Measurements from ENCODE around the gene GATAD2B. TPM values are rescaled to one million over a fixed set of nuclear protein-coding genes. Genes with fewer than 3 reads are reported as not detected.

Gene GATAD2B
- total RNA-seq, 1 donor from 2014 or later = 30.1 TPM

- peak; percentile 85 for ATAC-seq (ENCODE audit: poor library complexity)
- intact Hi-C loops (cut with DNase I) = no loop called here
- no peak for DNase-seq
Measured at GRCh38 chr1:153805042-153805745, 117.6 kb downstream of the GATAD2B start.

GRCh38 chr1:153804112-153804511 is 118.7 kb downstream of the GATAD2B start:
- intact Hi-C loops (cut with DNase I) = no loop called here
- no peak for ATAC-seq (ENCODE audit: poor library complexity)
- no peak for DNase-seq

- no peak for DNase-seq
- ATAC-seq (ENCODE audit: poor library complexity) = no peak
- intact Hi-C loops (cut with DNase I) = no loop called here
Measured at GRCh38 chr1:153803470-153804056, 119.2 kb downstream of the GATAD2B start.

GRCh38 chr1:153801786-153802697 is 120.7 kb downstream of the GATAD2B start:
- intact Hi-C loops (cut with DNase I) = no loop called here
- ATAC-seq (ENCODE audit: poor library complexity) (no peak), DNase-seq (no peak)

GRCh38 chr1:153801028-153801625 is 121.6 kb downstream of the GATAD2B start:
- intact Hi-C loops (cut with DNase I) = no loop called here
- ATAC-seq (ENCODE audit: poor library complexity) (no peak), DNase-seq (no peak)

- ATAC-seq (ENCODE audit: poor library complexity) (no peak), DNase-seq (no peak)
- intact Hi-C loops (cut with DNase I) = no loop called here
Measured at GRCh38 chr1:153800516-153800915, 122.3 kb downstream of the GATAD2B start.

GRCh38 chr1:153799566-153800465 is 123.0 kb downstream of the GATAD2B start:
- no peak for DNase-seq
- no peak for ATAC-seq (ENCODE audit: poor library complexity)
- intact Hi-C loops (cut with DNase I) = loop anchor here (5.0 kb wide), 2 partner anchors 147 to 187 kb away; partner anchors contain the start of genes DENND4B and RAB13

- DNase-seq = no peak
- intact Hi-C loops (cut with DNase I) = loop anchor here (5.0 kb wide), 2 partner anchors 148 to 188 kb away; partner anchors contain the start of genes DENND4B and RAB13
- ATAC-seq (ENCODE audit: poor library complexity) = no peak
Measured at GRCh38 chr1:153799016-153799415, 123.8 kb downstream of the GATAD2B start.

GRCh38 chr1:153798468-153798780 is 124.3 kb downstream of the GATAD2B start:
- ATAC-seq (ENCODE audit: poor library complexity) (no peak), DNase-seq (no peak)
- intact Hi-C loops (cut with DNase I) = loop anchor here (5.0 kb wide), 2 partner anchors 149 to 189 kb away; partner anchors contain the start of genes DENND4B and RAB13

GRCh38 chr1:153796786-153797659 is 125.7 kb downstream of the GATAD2B start:
- ATAC-seq (ENCODE audit: poor library complexity) (peak; percentile 81), DNase-seq (peak; percentile 76)
- intact Hi-C loops (cut with DNase I) = loop anchor here (5.0 kb wide), 2 partner anchors 150 to 190 kb away; partner anchors contain the start of genes DENND4B and RAB13

- intact Hi-C loops (cut with DNase I) = loop anchor here (5.0 kb wide), 2 partner anchors 151 to 191 kb away; partner anchors contain the start of genes DENND4B and RAB13
- ATAC-seq (ENCODE audit: poor library complexity) = no peak
- no peak for DNase-seq
Measured at GRCh38 chr1:153795934-153796785, 126.6 kb downstream of the GATAD2B start.

GRCh38 chr1:153795330-153795837 is 127.4 kb downstream of the GATAD2B start:
- ATAC-seq (ENCODE audit: poor library complexity) (no peak), DNase-seq (no peak)
- intact Hi-C loops (cut with DNase I) = loop anchor here (5.0 kb wide), 2 partner anchors 152 to 192 kb away; partner anchors contain the start of genes DENND4B and RAB13

GRCh38 chr1:153794624-153795329 is 128.0 kb downstream of the GATAD2B start:
- intact Hi-C loops (cut with DNase I) = loop anchor here (5.0 kb wide), 2 partner anchors 153 to 193 kb away; partner anchors contain the start of genes DENND4B and RAB13
- DNase-seq (no peak), ATAC-seq (ENCODE audit: poor library complexity) (no peak)

GRCh38 chr1:153793973-153794615 is 128.7 kb downstream of the GATAD2B start:
- ATAC-seq (ENCODE audit: poor library complexity) (no peak), DNase-seq (no peak)
- intact Hi-C loops (cut with DNase I) = no loop called here

Data from Right ventricle myocardium superior (tissue), 1 donor.